ENCODE data around the gene ERCC3. TPM values are rescaled to one million over a fixed set of nuclear protein-coding genes. Genes with fewer than 3 reads are reported as not detected.

Gene ERCC3
- total RNA-seq, 1 experiment from 2014 or later: 60.8 TPM

DNA sequence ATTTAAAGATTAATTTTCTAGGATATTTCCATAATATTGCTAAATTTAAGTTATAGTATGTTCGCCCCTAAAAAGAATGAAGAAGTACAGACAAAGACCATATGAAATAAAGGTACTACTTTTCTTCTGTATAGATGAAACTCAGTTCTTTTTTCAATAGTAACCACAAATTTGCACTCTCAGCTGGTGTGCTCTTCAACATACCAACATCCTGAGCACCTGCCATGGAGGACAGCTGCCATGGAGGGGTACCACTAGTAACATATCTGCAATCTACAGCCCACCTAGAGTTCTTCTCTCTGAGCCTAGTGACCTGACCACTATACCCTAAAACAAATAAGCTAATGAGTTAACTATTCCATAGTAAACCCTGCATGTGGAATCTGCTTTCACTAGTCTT is 36.8 kb upstream of the ERCC3 start:
- Histone ChIP-seq H3K27ac (ENCODE audit: insufficient read length, low read depth, low read length) (no peak overlapping the region), H3T11ph (ENCODE audit: low read length) (no peak overlapping the region), H3K9me3 (ENCODE audit: control insufficient read depth, low read depth, low read length) (no peaks in the 10 kb centered on the region), H3K18ac (ENCODE audit: insufficient read length, low read depth, low read length) (no peak overlapping the region), H2BK120ac (ENCODE audit: low read depth, low read length, poor library complexity, severe bottlenecking) (no peak overlapping the region), H3K27me3 (ENCODE audit: insufficient read depth, low read length) (no peaks in the 10 kb centered on the region), H3K9ac (ENCODE audit: extremely low read depth, insufficient read length, low read length) (no peak overlapping the region), H3K23ac (ENCODE audit: insufficient read length, low read depth, low read length) (no peak overlapping the region), H3K4me2 (ENCODE audit: insufficient read depth, insufficient read length, low read length) (no peak overlapping the region), H4K91ac (ENCODE audit: insufficient read length, low read depth, low read length) (no peak overlapping the region), H4K5ac (ENCODE audit: insufficient read length, low read depth, low read length) (no peak overlapping the region), H3K23me2 (ENCODE audit: insufficient read length, low read depth, low read length, poor library complexity, severe bottlenecking) (no peaks in the 10 kb centered on the region), H2BK12ac (ENCODE audit: insufficient read length, low read depth, low read length) (no peak overlapping the region), H3K4me1 (ENCODE audit: insufficient read depth, low read length) (no peaks in the 10 kb centered on the region), H4K20me1 (ENCODE audit: control insufficient read depth, insufficient read depth, insufficient read length) (no peaks in the 10 kb centered on the region), H3K79me2 (ENCODE audit: insufficient read depth, low read length) (no peaks in the 10 kb centered on the region), H3K4ac (ENCODE audit: low read depth, low read length) (no peak overlapping the region), H2BK5ac (ENCODE audit: insufficient read length, low read length) (no peak overlapping the region), H3K79me1 (ENCODE audit: insufficient read depth, low read depth, low read length, poor library complexity, severe bottlenecking) (no peaks in the 10 kb centered on the region), H2AK5ac (ENCODE audit: insufficient read length, low read length) (no peak overlapping the region), H3K56ac (ENCODE audit: insufficient read length, low read depth, low read length) (no peak overlapping the region), H4K8ac (replicated peaks; ENCODE audit: insufficient read length, low read depth, low read length) (no peak overlapping the region), H2BK20ac (ENCODE audit: low read depth, low read length, poor library complexity, severe bottlenecking) (no peak overlapping the region), H3K14ac (ENCODE audit: insufficient read depth, low read length) (no peak overlapping the region), H2AFZ (ENCODE audit: low read length) (no peak overlapping the region), H2BK15ac (ENCODE audit: low read depth, low read length) (no peak overlapping the region)
- Mint-ChIP-seq H3K9me3 (no peaks in the 10 kb centered on the region), H3K27ac (no peak overlapping the region), H3K36me3 (ENCODE audit: insufficient read depth in 1 of 3, low read depth in 3 of 3) (peaks cover 0 to 11% (median 0%) of the 10 kb centered on the region in 3 experiments; a peak in 3 of 7 replicates), H3K4me3 (no peak overlapping the region), H3K27me3 (ENCODE audit: low read depth) (no peaks in the 10 kb centered on the region), H3K4me1 (no peaks in the 10 kb centered on the region)
- no peak for TF ChIP-seq CTCF (conservative IDR thresholded peaks at IDR 0.05)
- no peak for DNase-seq
- no CpG with 5 or more reads among the region's 1 CpG for WGBS (ENCODE audit: extremely low coverage, insufficient read length, low lambda C conversion rate)
